GM12801 (cell line): ENCODE measurements around the gene RNASEH2C.

Experiments used
- TF ChIP-seq, protein P1 (sequence below): IDR thresholded peaks from one replicate; pipeline ENCODE4 v1.5.1; 2011; ENCODE audit warnings: control low read depth; ENCODE audit not compliant: insufficient read length; ENCODE audit errors: extremely low read depth

RNASEH2C gene

DNA sequence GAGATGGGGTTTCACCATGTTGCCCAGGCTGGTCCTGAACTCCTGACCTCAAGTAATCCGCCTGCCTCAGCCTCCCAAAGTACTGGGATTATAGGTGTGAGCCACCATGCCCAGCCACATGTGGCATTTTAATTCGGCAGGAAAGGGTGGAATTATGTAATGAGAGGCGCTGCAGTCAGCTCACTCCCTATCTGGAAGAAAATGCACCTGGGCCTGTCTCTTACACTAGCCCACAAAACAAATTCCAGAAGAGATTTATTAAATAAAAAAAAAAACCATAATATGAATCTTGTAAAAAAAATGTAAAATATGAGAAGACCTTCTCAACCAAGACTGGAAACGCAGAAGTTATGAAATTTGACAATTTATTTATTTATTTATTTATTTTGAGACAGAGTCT, 16.8 kb downstream of the RNASEH2C start:
- TF ChIP-seq, protein P1, sequence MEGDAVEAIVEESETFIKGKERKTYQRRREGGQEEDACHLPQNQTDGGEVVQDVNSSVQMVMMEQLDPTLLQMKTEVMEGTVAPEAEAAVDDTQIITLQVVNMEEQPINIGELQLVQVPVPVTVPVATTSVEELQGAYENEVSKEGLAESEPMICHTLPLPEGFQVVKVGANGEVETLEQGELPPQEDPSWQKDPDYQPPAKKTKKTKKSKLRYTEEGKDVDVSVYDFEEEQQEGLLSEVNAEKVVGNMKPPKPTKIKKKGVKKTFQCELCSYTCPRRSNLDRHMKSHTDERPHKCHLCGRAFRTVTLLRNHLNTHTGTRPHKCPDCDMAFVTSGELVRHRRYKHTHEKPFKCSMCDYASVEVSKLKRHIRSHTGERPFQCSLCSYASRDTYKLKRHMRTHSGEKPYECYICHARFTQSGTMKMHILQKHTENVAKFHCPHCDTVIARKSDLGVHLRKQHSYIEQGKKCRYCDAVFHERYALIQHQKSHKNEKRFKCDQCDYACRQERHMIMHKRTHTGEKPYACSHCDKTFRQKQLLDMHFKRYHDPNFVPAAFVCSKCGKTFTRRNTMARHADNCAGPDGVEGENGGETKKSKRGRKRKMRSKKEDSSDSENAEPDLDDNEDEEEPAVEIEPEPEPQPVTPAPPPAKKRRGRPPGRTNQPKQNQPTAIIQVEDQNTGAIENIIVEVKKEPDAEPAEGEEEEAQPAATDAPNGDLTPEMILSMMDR = no peak

DNA sequence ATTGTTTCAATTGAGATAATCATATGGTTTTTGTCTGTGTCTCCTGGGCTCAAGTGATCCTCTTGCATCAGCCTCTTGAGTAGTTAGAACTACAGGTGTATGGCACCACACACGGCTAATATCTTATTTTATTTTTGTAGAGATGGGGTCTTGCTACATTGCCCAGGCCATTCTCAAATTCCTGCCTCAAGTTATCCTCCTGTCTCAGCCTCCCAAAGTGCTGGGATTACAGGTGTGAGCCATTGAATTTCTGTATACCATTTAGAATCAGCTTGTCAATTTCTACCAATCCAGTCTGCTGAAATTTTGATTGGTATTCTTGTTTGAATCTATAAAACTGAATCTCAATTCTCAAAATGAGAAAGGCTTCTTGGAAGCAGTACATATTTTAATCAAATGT, 18.9 kb downstream of the RNASEH2C start:
- TF ChIP-seq, protein P1 = no peak

DNA sequence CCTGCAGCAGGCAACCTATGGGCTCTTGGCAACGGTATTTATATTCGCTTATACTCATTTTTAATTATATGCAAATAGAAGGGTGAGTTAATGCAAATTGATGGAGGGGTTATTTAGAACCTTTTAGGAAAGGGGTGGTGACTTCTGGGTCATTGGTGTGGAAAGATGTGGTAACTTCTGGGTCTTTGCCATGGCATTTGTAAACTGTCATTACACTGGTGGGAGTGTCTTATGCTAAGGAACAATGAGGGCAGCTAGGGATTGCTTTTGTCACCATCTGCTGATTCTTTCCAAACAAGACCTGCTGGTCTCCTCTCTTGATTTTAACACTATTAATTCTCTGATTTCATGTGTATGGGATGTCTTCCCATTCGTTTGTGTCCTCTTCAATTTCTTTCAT, 20.2 kb downstream of the RNASEH2C start:
- TF ChIP-seq, protein P1 = no peak

DNA sequence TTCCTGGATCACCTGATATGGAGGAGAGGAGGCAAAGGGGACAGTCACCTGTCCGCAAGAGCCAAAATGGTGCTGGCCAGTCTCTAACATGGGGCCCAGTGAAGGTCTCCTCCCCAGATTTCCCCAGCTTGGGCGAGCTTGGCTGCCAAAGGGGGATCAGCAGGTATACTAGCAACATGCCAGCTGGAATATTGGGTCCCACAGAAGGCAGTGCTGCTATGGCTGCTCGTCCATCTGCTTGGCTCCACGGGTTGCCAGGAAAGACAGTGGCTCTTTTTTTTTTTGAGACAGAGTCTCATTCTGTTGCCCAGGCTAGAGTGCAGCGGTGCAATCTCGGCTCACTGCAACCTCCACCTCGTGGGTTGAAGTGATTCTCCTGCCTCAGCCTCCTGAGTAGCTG, 21.3 kb downstream of the RNASEH2C start:
- TF ChIP-seq, protein P1 = no peak

DNA sequence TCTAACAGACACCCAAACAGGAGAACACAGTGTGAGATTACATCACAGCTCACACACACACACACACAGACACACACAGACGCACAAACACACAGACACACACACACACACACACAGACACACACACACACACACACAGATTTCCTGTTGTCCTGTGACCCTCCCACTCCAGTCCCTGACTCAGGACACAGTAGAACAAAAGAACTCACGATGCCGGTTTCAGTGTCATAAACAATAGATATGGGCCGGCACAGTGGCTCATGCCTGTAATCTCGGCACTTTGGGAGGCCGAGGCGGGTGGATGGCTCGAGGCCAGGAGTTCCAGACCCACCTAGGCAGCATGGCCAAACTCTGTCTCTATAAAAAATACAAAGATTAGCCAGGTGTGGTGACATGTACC, 22.4 kb downstream of the RNASEH2C start:
- TF ChIP-seq, protein P1 = no peak

DNA sequence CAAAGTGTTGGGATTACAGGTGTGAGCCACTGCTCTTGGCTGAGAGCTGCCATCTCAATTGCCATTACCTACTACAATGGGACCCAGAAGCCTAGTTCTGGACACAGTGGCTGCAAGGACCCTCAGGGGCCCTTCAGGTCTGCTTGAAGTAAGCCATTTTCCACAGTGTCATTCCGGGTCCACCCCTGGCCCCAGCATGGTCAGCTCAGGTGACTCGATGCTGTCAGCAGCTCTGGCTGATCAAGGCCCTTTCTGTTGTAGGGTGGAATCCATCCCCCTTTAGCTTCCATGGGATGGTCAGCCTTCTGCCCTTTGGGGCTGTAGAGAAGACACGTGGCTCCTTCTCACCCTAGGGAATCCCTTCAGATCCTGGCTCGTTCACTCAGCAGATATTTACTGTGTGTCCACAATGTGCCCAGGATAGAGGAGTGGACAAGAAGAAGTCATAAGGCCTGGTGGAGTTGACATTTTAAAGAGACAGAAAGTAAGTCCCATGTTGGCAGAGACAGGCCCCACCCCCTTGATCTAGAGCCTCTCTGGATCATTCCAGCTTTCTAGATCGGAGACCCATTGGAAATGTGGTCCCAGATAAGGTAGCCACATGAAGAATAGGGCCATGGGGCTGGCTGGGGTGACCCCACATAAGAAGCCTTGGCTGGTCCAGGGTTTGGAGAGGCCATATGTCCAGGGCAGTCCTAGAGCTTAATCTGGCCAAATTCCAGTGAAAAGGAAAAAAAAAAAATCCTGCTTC, 23.6 kb downstream of the RNASEH2C start:
- TF ChIP-seq, protein P1 = no peak

DNA sequence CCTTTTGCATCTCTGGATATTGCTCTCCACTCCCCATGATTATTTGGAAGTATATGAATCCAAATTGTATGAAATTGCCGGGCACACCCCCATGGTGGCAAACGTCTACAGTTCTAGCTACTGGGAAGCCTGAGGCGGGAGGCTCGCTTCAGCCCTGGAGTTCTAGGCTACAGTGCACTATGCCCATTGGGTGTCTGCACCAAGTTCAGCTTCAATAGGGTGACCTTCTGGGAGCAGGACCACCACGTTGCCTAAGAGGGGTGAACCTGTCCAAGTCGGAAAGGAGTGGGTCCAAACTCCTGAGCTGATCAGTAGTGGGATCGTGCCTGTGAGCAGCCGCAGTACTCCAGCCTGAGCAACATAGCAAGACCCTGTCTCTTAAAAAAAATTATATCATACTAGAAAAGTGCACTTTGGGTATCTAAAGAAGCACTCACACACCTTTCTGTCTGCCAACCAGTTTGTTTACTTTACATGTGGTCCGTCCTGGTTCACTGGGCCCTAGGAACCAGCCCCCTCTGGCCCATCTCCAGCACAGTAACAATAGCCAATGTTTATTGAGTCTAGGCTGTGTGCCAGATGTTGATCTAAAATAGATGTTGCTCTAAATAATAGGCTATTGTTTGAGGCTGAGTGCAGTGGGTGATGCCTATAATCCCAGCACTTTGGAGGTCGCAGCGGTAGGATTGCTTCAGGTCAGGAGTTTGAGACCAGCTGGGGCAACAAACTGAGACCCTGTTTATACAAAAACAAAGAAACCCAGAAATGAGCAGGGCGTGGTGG, 24.9 kb downstream of the RNASEH2C start:
- TF ChIP-seq, protein P1 = no peak
